NCI-H526 (cell line): Measurements from ENCODE around the gene KCNMA1.
A peak's percentile ranks its signal among the peaks of the same experiment; 100 is the strongest.
"Not testable (repeated sequence)": the region's sequence is repeated elsewhere in the genome, so short reads cannot be mapped to it uniquely, and the experiment has no call there.

ENCODE experiments used
- DNase-seq, 2 experiments: peaks; one replicate each; lab custom pipeline; 2025; lab: John Stamatoyannopoulos, UW

Gene KCNMA1

GRCh38 chr10:77531441-77532001, 106.1 kb downstream of the KCNMA1 start:
- no peak for DNase-seq

GRCh38 chr10:77530011-77530410, 107.6 kb downstream of the KCNMA1 start:
- DNase-seq, result no peak

- no peak for DNase-seq
These were observed 108.5 kb downstream of the KCNMA1 start for GRCh38 chr10:77529050-77529576.

GRCh38 chr10:77527839-77528238, 109.8 kb downstream of the KCNMA1 start:
- DNase-seq, result no peak

GRCh38 chr10:77526868-77527617, 110.6 kb downstream of the KCNMA1 start:
- DNase-seq, result no peak

DNA sequence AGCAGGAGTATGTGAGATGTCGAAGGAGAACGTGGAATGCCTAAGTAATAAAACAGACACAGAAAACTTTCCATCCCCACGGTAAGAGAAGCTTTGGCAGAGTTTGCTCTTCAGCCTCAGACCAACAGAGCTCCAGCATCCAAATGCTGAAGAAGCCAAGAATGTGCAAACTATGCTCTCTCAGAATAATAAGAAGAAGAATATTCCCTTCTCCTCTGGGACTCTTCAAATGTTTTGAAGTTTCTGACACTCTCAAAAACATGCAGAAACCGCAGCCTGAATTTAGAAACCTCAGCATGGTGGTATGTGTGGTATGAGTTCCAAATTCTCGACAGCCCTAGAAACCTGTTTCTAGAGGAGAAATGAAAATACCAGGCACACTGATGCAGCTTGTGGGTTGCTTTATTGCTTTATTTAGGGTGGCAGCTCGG, 113.3 kb downstream of the KCNMA1 start:
- no peak for DNase-seq

GRCh38 chr10:77522268-77522809, 115.3 kb downstream of the KCNMA1 start:
- DNase-seq, result no peak

DNA sequence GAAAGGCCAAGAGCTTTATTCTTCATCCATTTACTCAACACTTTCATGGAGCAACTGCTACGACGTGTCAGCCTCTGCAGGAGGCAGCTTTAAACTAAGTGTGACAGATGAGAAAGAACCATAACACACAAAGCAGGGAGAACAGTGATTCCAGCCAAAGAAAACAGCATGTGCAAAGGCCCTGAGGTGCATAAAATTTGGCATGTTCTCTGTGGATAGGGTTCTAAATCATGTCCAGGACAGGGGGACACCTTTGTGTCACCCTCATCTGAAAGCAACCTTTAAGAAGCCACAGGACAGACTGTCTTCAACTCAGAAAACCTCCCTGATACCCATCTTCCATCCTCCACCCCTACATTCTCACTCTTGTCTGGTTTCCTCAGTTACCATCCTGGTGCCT, 116.6 kb downstream of the KCNMA1 start:
- DNase-seq, result no peak

DNA sequence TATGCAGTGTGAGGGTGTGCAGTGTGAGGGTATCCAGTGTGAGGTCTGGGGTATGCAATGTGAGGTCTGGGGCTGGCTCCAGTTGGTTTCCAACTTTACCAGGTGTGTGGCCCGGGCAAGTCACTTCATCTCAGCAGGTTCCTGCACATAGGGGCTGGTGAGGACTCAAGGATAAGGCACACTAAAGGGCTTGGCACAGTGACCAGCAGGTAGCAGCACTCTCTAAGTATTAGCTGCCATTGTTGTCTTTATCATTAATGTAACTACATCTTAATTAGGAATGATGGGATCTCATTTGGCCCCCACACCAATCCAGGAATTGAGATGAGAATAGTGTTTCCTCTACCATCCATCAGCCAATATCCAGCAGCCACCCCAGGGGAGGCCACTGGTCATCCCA, 117.3 kb downstream of the KCNMA1 start:
- no peak for DNase-seq

- DNase-seq, result not testable (repeated sequence)
These were observed 117.8 kb downstream of the KCNMA1 start for GRCh38 chr10:77519791-77520190.

DNA sequence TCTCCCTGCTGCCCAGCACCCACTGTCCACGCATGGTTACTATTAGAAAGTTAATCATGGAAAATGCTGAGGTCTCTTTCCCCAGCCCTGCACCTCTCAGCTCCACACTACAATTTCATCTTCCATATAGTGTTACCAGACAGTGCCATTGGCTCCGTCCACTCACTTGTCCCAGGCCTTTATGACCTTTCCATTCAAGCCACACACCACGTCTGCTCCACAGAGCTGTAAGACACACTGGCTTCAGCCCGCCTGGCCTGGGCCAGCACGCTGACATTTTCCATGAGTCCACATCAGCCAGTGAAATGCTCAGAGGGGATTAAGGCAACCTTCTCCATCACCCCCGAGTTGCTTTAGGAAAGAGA, 118.7 kb downstream of the KCNMA1 start:
- no peak for DNase-seq

DNA sequence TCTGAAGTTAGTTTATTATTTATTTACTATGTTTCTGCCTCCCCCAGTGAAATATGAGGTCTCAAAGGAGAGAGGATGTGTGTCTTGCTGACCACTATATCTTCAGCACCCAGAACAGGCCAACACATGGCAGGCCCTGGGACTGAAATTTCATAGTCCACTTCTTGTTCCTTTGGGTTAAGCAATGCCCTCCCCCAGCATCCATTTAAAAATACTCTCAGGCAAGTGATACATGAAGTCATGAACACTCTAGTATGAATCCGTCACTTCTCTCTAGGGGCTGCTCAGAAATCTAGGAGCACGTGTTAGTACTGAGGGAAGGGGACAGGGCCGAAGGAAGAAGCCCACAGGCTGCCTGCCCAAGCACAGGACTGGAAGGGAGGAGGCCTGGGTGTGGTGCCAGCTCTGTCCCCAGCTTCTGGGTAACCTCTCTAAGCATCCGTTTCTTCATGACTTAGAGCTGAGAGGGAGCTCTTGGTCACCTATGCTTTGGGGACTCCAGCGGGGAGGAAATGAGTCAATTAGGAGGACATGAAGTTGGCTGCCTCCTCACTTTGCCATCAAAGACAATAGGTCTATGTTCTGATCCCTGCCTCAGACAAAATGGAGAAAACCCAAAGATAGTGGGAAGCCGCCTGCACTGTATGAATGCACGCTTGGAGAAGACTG, 119.2 kb downstream of the KCNMA1 start:
- DNase-seq, result no peak

DNA sequence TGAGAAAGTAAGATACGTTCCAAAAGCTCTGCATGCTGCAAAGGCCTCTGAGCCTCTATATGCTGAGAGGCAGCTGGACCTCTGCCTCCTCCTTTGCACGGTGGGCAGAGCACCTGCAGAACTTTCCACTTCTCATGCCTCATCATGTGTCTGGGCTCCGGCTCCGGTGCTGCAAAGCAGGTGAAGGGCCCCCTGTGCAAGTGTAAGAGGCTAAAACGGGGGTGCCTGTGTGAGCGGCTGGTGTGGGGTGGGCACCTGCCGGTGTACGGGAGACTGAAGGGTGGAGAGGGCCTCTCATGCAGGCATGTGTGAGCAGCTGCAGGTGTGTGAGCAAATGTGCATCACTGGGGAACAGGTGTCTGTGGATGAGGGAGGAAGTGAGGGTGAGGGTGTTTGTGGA, 121.0 kb downstream of the KCNMA1 start:
- DNase-seq, result no peak

- DNase-seq, result no peak
These were observed 122.7 kb downstream of the KCNMA1 start for GRCh38 chr10:77514870-77515269.

DNA sequence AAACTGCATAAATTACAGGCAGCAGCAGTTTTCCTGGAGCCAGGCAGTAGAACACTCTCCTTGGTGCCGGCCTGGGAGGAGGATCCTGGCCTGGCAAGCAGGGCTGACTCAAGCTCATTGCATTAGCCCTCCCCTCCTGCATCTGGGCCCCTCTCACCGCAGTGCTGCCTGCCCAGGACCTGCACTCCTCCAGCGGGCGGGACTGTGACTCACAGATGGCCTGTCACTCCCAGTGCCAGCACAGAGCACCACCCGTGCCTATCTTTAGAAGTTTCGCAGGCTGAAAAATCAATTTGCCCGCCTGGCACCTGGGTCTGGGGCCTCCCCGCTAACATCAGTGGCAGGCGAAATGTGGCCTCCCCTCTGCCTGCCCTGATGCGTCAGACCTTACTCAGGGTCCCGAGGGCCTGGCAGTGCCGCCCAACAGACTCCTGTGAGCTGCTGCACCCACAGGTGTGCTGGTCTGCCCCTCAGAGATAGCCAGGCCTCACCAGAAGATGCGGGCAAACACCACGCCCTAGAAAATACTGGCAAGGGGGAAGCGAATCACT, 123.8 kb downstream of the KCNMA1 start:
- DNase-seq, result peak in 1 of 2 experiments; percentile 68

- DNase-seq, result no peak
These were observed 124.4 kb downstream of the KCNMA1 start for GRCh38 chr10:77513220-77513619.

DNA sequence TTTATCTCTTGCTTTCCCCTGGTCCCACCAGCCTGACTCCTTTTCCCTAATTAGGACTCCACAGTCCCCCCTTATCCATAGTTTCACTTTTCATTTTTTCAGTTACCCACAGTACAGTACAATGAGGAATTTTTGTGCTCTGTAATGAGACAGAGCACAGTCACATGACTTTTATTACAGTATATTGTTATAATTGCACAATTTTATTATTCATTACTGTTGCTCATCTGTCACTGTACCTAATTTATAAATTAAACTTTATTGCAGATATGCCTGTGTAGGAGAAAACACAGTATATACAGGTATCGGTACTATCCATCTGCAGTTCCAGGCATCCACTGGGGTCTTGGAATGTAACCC, 125.4 kb downstream of the KCNMA1 start:
- DNase-seq, result no peak

DNA sequence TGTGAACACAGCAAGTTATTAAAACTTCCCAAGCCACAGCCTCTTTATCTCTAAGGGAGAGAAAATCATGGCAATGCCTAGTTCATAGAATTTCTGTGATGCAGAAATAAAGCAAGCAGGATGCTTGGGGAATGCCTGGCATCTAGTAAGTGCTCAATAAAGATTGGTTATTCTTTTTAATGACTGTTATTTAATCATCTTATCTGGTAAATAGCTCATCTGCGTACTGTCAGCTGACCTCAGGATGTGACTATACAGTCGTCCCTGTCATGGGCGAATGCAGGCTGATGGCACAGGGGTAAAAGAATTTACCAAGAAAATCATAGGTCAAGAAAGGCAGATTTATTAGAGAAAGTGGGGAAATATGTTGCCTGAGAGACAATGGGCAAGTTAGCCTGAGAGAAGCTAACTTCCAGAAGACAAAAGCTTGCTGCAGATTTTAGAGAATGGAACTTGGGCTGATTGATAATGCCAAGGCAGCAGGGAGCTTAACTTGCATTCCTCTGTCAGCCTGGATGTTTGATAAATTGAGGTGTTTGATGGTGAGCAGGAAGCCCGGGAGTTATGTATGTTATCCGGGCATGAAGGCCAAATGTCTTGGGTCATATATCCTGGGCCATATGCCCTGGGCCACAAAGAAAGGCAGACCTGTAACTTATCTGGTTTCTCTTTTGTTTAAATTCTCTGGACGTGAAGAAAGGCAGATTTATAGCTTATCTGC, 126.0 kb downstream of the KCNMA1 start:
- no peak for DNase-seq

- no peak for DNase-seq
These were observed 126.9 kb downstream of the KCNMA1 start for GRCh38 chr10:77510695-77511094.

DNA sequence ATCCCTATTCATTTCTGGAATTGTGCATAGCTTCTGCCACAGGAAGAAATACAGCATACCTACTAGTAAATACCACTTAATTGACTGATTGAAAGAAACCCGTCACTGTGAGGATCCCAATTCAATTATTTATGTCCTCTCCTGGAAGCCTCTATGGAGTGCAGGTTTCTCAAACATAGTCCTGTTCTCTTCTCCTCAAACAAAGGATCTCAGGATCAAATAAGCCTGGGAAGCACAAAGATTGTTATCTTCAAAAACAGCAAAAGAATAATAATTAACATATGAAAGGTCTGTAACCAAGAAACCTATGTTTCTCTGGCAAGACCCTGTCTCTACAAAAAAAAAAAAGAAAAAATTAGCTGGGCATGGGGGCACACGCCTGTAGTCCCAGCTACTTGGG, 127.3 kb downstream of the KCNMA1 start:
- no peak for DNase-seq

DNA sequence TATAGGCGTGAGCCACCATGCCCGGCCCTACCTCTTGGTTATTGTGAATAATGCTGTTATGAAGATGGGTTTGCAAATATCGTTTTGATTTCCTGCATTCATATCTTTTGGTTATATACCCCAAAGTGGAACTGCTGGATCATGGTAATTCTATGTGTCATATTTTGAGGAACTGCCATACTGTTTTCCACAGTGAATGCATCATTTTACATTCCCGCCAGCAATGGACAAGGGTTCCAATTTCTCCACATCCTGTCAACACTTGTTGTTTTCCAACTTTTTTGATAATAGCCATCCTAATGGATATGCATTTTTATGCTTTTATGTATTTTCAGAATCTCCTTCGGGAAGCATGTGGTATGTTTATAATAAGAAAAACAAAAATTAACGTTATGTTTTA, 128.2 kb downstream of the KCNMA1 start:
- no peak for DNase-seq

GRCh38 chr10:77507291-77507880, 130.2 kb downstream of the KCNMA1 start:
- DNase-seq, result no peak
